Astrocyte of the cerebellum (primary cell): Measurements from ENCODE around the gene IFT81.
"Not testable (repeated sequence)": the region's sequence is repeated elsewhere in the genome, so short reads cannot be mapped to it uniquely, and the experiment has no call there.

Source experiments
- DNase-seq: peaks from one replicate; pipeline ENCODE4 v3.0.0-alpha.2; 2011; ENCODE audit warnings: low read depth
- H3K4me3 ChIP-seq: 2 replicates; pipeline ENCODE4 v1.5.1; 2011; ENCODE audit warnings: mild to moderate bottlenecking, low read depth, low read length, moderate library complexity
- in situ Hi-C: cut with HindIII; loops from 2 replicates; pipeline ENCODE4 v1.10.0; 2017; ENCODE audit warnings: low sequenced_read_pairs
- TF ChIP-seq, protein P1 (sequence below): IDR thresholded peaks from 2 replicates; pipeline ENCODE4 v1.5.1; 2012; ENCODE audit warnings: low read length, low read depth, moderate library complexity, mild to moderate bottlenecking; ENCODE audit errors: missing control alignments

The IFT81 gene

GRCh38 chr12:110252716-110253115 is 128.6 kb downstream of the IFT81 start:
- in situ Hi-C loops, result no loop called here
- no peak overlapping the region for H3K4me3 ChIP-seq
- TF ChIP-seq, protein P1, sequence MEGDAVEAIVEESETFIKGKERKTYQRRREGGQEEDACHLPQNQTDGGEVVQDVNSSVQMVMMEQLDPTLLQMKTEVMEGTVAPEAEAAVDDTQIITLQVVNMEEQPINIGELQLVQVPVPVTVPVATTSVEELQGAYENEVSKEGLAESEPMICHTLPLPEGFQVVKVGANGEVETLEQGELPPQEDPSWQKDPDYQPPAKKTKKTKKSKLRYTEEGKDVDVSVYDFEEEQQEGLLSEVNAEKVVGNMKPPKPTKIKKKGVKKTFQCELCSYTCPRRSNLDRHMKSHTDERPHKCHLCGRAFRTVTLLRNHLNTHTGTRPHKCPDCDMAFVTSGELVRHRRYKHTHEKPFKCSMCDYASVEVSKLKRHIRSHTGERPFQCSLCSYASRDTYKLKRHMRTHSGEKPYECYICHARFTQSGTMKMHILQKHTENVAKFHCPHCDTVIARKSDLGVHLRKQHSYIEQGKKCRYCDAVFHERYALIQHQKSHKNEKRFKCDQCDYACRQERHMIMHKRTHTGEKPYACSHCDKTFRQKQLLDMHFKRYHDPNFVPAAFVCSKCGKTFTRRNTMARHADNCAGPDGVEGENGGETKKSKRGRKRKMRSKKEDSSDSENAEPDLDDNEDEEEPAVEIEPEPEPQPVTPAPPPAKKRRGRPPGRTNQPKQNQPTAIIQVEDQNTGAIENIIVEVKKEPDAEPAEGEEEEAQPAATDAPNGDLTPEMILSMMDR, result no peak
- no peak for DNase-seq

- DNase-seq, result no peak
- H3K4me3 ChIP-seq, result no peak overlapping the region
- TF ChIP-seq, protein P1, result no peak
- in situ Hi-C loops, result no loop called here
Measured at GRCh38 chr12:110253176-110253575, 129.0 kb downstream of the IFT81 start.

GRCh38 chr12:110254971-110255540 is 130.9 kb downstream of the IFT81 start:
- no peak for DNase-seq
- in situ Hi-C loops, result no loop called here
- TF ChIP-seq, protein P1, result no peak
- H3K4me3 ChIP-seq, result no peak overlapping the region

GRCh38 chr12:110255890-110256456 is 131.8 kb downstream of the IFT81 start:
- in situ Hi-C loops, DNase-seq, H3K4me3 ChIP-seq: not testable (repeated sequence)
- TF ChIP-seq, protein P1, result peak; percentile 3

DNA sequence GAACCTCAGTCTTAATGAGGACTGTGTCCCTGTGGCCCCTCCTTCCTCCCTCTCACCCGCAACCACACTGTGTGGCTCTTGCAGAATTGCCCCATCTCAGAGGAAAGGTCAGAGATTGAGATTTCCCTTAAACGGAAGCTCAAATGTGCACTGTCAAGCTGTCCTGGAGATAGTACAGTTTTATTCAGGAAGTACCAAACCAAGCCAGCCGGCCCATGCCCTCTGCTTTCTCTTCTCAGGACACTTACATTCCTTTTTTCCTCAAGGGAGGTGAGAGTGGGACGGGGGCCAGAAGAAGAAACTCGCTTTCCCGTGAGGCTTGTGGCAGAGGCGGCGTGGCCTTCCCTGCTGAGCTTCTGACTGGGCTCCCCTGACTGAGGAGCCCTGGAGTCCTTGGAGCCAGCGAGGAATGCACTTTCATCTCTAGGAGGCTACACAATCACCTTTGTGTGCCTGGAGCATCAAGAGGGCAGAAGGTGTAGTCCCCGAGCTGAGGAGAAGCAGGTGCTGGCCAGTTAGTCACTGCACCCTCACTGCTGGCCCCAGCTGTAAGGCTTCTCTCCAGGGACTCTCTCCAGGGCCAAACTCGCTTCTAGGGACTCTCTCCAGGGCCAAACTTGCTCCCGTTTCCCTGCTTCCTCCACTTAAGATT is 132.7 kb downstream of the IFT81 start:
- in situ Hi-C loops, result no loop called here
- DNase-seq, result no peak
- no peak overlapping the region for H3K4me3 ChIP-seq
- TF ChIP-seq, protein P1, result no peak

- DNase-seq, result no peak
- TF ChIP-seq, protein P1, result no peak
- no peak overlapping the region for H3K4me3 ChIP-seq
- in situ Hi-C loops, result no loop called here
Measured at GRCh38 chr12:110258466-110258865, 134.3 kb downstream of the IFT81 start.
